OCI-LY3 (cell line): ENCODE results near the gene SPDYC.

Experiments
- H2AFZ ChIP-seq: fragments of 200-600, 300-600 bp; shearing (Covaris generic); 2 replicates; pipeline ENCODE4 v1.6.0; 2014; ENCODE audit warnings: antibody characterized with exemption, low read depth, low read length
- H3K27ac ChIP-seq: fragments of 200-600, 300-600 bp; sonication (generic); 2 replicates; pipeline ENCODE4 v1.5.1; 2014; ENCODE audit warnings: mild to moderate bottlenecking, low read length, moderate library complexity, mixed read lengths
- H3K27me3 ChIP-seq: fragments of 200-600, 300-600 bp; sonication (generic); 2 replicates; pipeline ENCODE4 v1.6.1; 2014; ENCODE audit warnings: low read depth, low read length, mixed read lengths
- H3K36me3 ChIP-seq: fragments of 200-600, 300-600 bp; sonication (generic); replicated peaks from 2 replicates; pipeline ENCODE3; 2014; ENCODE audit warnings: low read depth, low read length, mixed read lengths
- H3K4me1 ChIP-seq: fragments of 300-600, 200-600 bp; sonication (generic); 2 replicates; pipeline ENCODE4 v1.6.1; 2014; ENCODE audit warnings: low read length, mixed read lengths
- H3K4me2 ChIP-seq: fragments of 200-600, 300-600 bp; sonication (generic); 2 replicates; pipeline ENCODE4 v1.6.1; 2014; ENCODE audit warnings: low read length, mixed read lengths
- H3K4me3 ChIP-seq: fragments of 300-600, 200-600 bp; sonication (generic); 2 replicates; pipeline ENCODE4 v1.5.1; 2014; ENCODE audit warnings: antibody characterized with exemption, mild to moderate bottlenecking, low read length, moderate library complexity
- H3K79me2 ChIP-seq: fragments of 300-600, 200-600 bp; shearing (Covaris generic); 2 replicates; pipeline ENCODE4 v1.6.1; 2014; ENCODE audit warnings: mild to moderate bottlenecking, low read length, mixed read lengths
- H3K9ac ChIP-seq: fragments of 300-600, 200-600 bp; shearing (Covaris generic); 2 replicates; pipeline ENCODE4 v1.6.0; 2014; ENCODE audit warnings: mild to moderate bottlenecking, low read length, moderate library complexity
- H3K9me3 ChIP-seq: fragments of 200-600, 300-600 bp; shearing (Covaris generic); 2 replicates; pipeline ENCODE4 v1.6.1; 2014; ENCODE audit warnings: low read length, mixed read lengths; ENCODE audit not compliant: insufficient read depth
- H4K20me1 ChIP-seq: fragments of 200-600, 300-600 bp; sonication (generic); 2 replicates; pipeline ENCODE4 v1.6.1; 2016; ENCODE audit warnings: low read length, mixed read lengths; ENCODE audit not compliant: insufficient read depth
- CTCF ChIP-seq: fragments of 200-600, 300-600 bp; sonication (generic); IDR thresholded peaks from 2 replicates; pipeline ENCODE4 v1.5.1; 2014; ENCODE audit warnings: antibody characterized with exemption, low read length, low read depth
- EZH2phosphoT487 ChIP-seq: fragments of 200-600 bp; shearing (Covaris generic); IDR thresholded peaks from 2 replicates; pipeline ENCODE4 v1.6.1; 2018; ENCODE audit warnings: antibody characterized with exemption, mixed run types, low read depth

Gene SPDYC

GRCh38 chr11:65124480-65125196 lies 45.4 kb upstream of the SPDYC start:
- Histone ChIP-seq H3K4me3 (no peak overlapping the region), H3K9ac (no peak overlapping the region), H3K4me1 (peaks cover 22% of the 10 kb centered on the region), H3K36me3 (peaks cover 59% of the 10 kb centered on the region), H2AFZ (no peak overlapping the region), H3K27ac (no peak overlapping the region), H4K20me1 (no peaks in the 10 kb centered on the region), H3K4me2 (no peak overlapping the region), H3K79me2 (peaks cover 55% of the 10 kb centered on the region), H3K9me3 (no peaks in the 10 kb centered on the region), H3K27me3 (no peaks in the 10 kb centered on the region)
- no peak for TF ChIP-seq EZH2phosphoT487
- no peak for TF ChIP-seq CTCF

GRCh38 chr11:65125197-65126056 lies 44.6 kb upstream of the SPDYC start:
- Histone ChIP-seq H3K79me2 (peaks cover 47% of the 10 kb centered on the region), H3K4me1 (peaks cover 20% of the 10 kb centered on the region)

GRCh38 chr11:65126624-65127274 lies 43.3 kb upstream of the SPDYC start:
- peaks cover 25% of the 10 kb centered on the region for H3K4me1 ChIP-seq
- H3K79me2 ChIP-seq, result peaks cover 45% of the 10 kb centered on the region
- H4K20me1 ChIP-seq, result no peaks in the 10 kb centered on the region
- TF ChIP-seq CTCF (no peak), EZH2phosphoT487 (no peak)
- H3K9me3 ChIP-seq, result no peaks in the 10 kb centered on the region
- H3K4me3 ChIP-seq, result no peak overlapping the region
- no peak overlapping the region for H2AFZ ChIP-seq
- no peak overlapping the region for H3K4me2 ChIP-seq
- peak overlapping the region; percentile 3 for H3K27ac ChIP-seq
- peaks cover 59% of the 10 kb centered on the region for H3K36me3 ChIP-seq
- no peaks in the 10 kb centered on the region for H3K27me3 ChIP-seq
- no peak overlapping the region for H3K9ac ChIP-seq

More at GRCh38 chr11:65125197-65126056, 44.6 kb upstream of the SPDYC start:
- H3K27ac ChIP-seq, result no peak overlapping the region
- no peak overlapping the region for H2AFZ ChIP-seq
- H3K27me3 ChIP-seq, result no peaks in the 10 kb centered on the region
- no peaks in the 10 kb centered on the region for H3K9me3 ChIP-seq
- no peak for TF ChIP-seq CTCF
- no peak for TF ChIP-seq EZH2phosphoT487
- no peak overlapping the region for H3K9ac ChIP-seq
- no peak overlapping the region for H3K4me2 ChIP-seq
- no peak overlapping the region for H3K4me3 ChIP-seq
- H3K36me3 ChIP-seq, result peaks cover 59% of the 10 kb centered on the region
- H4K20me1 ChIP-seq, result no peaks in the 10 kb centered on the region
